Measurements from ENCODE around the gene SLC17A5. TPM values are rescaled to one million over a fixed set of nuclear protein-coding genes. Genes with fewer than 3 reads are reported as not detected.
"Not testable (repeated sequence)": the region's sequence is repeated elsewhere in the genome, so short reads cannot be mapped to it uniquely, and the experiment has no call there.

The SLC17A5 gene
- total RNA-seq, 2 donors from 2014 or later: 6.0 to 6.9 TPM

DNA sequence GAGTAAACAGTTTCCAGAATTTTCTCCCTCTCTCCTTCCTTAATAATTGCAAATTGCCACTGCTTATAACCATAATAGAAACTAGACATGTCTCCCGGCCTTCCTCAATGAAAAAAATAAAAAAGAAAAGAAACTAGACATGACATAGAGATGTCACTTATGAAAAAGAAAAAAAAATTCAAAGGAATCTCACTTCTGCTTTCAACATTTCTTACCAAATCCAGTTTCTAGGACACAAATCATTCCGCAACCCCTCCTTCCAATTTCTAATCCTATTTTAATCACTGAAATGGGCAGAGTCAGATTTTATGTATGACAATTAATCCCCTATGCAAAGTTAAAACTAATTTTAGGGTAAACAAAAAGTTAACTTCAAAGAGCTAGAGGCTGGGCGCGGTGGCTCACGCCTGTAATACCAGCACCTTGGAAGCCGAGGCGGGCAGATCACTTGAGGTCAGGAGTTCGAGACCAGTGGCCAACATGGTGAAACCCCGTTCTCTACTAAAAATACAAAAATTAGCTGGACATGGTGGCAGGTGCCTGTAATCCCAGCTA is 92.9 kb downstream of the SLC17A5 start:
- H3K27ac Mint-ChIP-seq: no peak overlapping the region
- H3K36me3 Mint-ChIP-seq: no peaks in the 10 kb centered on the region
- no peak overlapping the region for H3K4me3 Mint-ChIP-seq
- ATAC-seq (no peak), DNase-seq (ENCODE audit: low spot score) (no peak)
- H3K4me1 Mint-ChIP-seq (ENCODE audit: low read depth in 2 of 2): no peaks in the 10 kb centered on the region
- no peaks in the 10 kb centered on the region for H3K27me3 Mint-ChIP-seq
- no peaks in the 10 kb centered on the region for H3K9me3 Mint-ChIP-seq

DNA sequence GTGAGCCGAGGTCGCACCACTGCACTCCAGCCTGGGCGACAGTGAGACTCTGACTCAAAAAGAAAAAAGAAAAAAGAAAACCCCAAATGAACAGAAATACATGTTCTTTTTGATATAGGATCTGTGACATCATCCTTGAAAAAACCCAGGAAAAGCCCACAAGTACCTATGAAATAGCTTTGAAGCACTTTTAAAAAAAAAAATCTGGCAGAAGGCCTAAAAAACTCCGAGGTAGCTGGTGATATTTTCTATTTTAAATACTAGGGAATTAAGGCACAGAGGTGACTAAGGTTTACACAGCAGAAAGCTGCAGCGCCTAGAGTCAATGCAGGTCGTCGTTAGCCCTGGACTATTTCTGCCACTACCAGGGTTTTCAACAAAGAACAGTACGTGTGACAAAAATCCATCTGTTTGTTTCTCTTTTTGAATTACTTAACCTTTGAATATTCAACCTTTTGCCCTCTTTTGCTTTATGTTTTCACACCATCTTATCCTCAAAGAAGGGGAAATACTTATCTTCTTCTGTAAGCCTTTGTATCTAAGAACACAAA is 93.5 kb downstream of the SLC17A5 start:
- H3K27me3 Mint-ChIP-seq: no peaks in the 10 kb centered on the region
- ATAC-seq (no peak), DNase-seq (ENCODE audit: low spot score) (no peak)
- no peak overlapping the region for H3K4me3 Mint-ChIP-seq
- H3K36me3 Mint-ChIP-seq: no peaks in the 10 kb centered on the region
- H3K4me1 Mint-ChIP-seq (ENCODE audit: low read depth in 2 of 2): no peaks in the 10 kb centered on the region
- no peaks in the 10 kb centered on the region for H3K9me3 Mint-ChIP-seq
- H3K27ac Mint-ChIP-seq: no peak overlapping the region

DNA sequence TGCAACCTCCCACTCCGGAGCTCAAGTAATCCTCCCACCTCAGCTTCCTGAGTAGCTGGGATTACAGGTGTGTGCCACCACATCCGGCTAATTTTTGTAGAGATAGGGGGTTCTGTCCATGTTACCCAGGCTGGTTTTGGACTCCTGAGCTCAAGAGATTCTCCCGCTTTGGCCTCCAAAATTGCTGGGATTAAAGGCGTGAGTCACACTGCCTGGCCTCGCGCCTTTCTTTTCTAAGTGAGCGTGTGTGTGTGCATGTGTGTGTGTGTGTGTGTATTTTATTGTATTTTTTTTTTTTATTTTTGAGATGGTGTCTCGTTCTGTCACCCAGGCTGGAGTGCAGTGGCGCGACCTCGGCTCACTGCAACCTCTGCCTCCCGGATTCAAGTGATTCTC is 94.4 kb downstream of the SLC17A5 start:
- ATAC-seq; H3K27ac Mint-ChIP-seq; H3K4me3 Mint-ChIP-seq; H3K36me3 Mint-ChIP-seq; H3K27me3 Mint-ChIP-seq; H3K9me3 Mint-ChIP-seq; DNase-seq (ENCODE audit: low spot score); H3K4me1 Mint-ChIP-seq (ENCODE audit: low read depth in 2 of 2): not testable (repeated sequence)

DNA sequence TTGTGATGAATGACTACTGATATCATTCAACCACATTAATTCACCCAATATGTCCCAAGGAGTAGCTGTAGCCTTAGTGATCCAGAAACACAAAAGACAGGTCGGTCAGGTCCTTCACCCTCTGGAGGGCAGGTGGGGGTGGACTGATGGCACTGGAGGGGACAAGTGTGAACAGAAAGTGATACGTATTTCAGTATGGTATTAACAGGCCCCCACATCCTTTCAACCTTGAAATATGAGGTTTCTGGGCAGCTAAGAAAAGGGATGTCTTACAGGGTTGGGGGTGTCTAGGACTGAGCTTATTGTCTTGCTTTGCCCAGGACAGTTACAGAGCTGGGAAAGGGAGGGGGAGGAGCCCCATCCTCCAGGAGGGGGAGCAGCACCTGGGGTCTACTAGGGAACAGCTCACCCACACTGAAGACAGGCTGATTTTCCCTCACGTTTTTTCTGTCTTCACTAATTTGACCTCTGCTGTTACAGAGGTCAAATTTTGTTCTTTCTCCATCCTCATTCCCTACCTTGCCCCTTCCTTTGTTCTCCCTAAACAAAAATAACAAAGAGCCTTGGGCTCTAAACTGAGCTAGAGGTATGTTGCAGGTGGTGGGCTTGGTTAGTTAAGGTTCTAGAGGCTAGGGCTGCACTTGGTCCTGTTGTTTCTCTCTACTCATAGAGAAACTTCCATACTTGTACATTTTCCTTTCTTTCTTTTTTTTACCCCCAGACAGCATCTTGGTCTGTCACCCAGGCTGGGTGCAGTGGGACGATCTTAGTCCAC is 95.0 kb downstream of the SLC17A5 start:
- Mint-ChIP-seq H3K36me3 (no peaks in the 10 kb centered on the region), H3K27ac (peak overlapping the region in 1 of 2 donors; percentile 31)

DNA sequence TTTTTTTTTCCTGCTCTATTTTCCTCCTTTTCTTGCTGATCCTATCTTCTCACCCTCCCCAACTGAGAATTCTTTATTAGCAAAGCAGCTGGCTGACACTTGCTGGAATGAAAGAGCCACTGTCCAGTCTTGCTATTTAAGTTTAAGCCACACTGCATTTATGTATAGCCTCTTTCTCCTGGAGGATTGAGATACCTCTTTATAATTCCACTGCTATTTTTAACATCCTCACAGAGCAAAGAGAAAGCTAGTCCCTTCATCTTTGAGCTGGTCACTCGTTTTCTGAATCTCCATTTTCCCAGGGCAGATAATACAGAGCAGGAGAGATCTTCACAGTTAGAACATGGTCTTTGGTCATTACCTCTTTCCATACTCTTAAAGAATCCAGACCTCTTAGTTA is 97.0 kb downstream of the SLC17A5 start:
- no peaks in the 10 kb centered on the region for H3K36me3 Mint-ChIP-seq
- no peak for ATAC-seq

More for the DNA sequence above, 95.0 kb downstream of the SLC17A5 start:
- DNase-seq (ENCODE audit: low spot score) (no peak), ATAC-seq (no peak)
- no peak overlapping the region for H3K4me3 Mint-ChIP-seq
- no peaks in the 10 kb centered on the region for H3K9me3 Mint-ChIP-seq
- no peaks in the 10 kb centered on the region for H3K27me3 Mint-ChIP-seq
- no peaks in the 10 kb centered on the region for H3K4me1 Mint-ChIP-seq (ENCODE audit: low read depth in 2 of 2)

DNA sequence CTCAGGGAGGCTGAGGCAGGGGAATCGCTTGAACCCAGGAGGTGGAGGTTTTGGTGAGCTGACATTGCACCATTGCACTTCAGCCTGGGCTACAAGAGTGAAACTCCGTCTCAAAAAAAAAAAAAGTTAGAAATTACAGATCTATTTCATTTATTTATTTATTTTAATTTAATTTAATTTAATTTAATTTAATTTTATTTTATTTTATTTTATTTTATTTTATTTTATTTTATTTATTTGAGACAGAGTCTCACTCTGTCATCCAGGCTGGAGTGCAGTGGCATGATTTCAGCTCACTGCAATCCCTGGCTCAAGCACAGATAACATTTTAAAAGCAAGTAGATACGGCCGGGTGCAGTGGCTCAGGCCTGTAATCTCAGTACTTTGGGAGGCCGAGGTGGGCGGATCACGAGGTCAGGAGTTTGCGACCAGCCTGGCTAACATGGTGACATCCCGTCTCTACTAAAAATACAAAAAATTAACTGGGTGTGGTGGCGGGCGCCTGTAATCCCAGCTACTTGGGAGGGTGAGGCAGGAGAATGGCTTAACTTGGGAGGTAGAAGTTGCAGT is 98.3 kb downstream of the SLC17A5 start:
- not testable (repeated sequence) for H3K36me3 Mint-ChIP-seq; ATAC-seq; DNase-seq (ENCODE audit: low spot score); H3K27me3 Mint-ChIP-seq; H3K4me3 Mint-ChIP-seq; H3K4me1 Mint-ChIP-seq (ENCODE audit: low read depth in 2 of 2); H3K9me3 Mint-ChIP-seq; H3K27ac Mint-ChIP-seq

More for the DNA sequence above, 97.0 kb downstream of the SLC17A5 start:
- no peak for DNase-seq (ENCODE audit: low spot score)
- no peak overlapping the region for H3K27ac Mint-ChIP-seq
- no peaks in the 10 kb centered on the region for H3K27me3 Mint-ChIP-seq
- no peak overlapping the region for H3K4me3 Mint-ChIP-seq
- no peaks in the 10 kb centered on the region for H3K4me1 Mint-ChIP-seq (ENCODE audit: low read depth in 2 of 2)
- no peaks in the 10 kb centered on the region for H3K9me3 Mint-ChIP-seq

DNA sequence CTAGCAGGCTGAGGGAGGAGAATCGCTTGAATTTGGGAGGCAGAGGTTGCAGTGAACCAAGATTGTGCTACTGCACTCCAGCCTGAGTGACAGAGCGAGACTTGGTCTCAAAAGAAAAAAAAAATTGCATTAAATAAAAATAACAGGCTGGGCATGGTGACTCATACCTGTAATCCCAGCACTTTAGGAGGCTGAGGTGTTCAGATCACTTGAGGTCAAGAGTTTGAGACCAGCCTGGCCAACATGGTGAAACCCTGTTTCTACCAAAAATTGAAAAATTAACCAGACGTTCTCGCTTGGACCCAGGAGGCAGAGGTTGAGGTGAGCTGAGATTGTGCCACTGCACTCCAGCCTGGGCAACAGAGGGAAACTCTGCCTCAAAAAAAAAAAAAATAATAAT is 102.7 kb downstream of the SLC17A5 start:
- not testable (repeated sequence) for ATAC-seq; H3K4me3 Mint-ChIP-seq; H3K36me3 Mint-ChIP-seq; H3K27ac Mint-ChIP-seq; H3K27me3 Mint-ChIP-seq; H3K4me1 Mint-ChIP-seq (ENCODE audit: low read depth in 2 of 2); DNase-seq (ENCODE audit: low spot score); H3K9me3 Mint-ChIP-seq

DNA sequence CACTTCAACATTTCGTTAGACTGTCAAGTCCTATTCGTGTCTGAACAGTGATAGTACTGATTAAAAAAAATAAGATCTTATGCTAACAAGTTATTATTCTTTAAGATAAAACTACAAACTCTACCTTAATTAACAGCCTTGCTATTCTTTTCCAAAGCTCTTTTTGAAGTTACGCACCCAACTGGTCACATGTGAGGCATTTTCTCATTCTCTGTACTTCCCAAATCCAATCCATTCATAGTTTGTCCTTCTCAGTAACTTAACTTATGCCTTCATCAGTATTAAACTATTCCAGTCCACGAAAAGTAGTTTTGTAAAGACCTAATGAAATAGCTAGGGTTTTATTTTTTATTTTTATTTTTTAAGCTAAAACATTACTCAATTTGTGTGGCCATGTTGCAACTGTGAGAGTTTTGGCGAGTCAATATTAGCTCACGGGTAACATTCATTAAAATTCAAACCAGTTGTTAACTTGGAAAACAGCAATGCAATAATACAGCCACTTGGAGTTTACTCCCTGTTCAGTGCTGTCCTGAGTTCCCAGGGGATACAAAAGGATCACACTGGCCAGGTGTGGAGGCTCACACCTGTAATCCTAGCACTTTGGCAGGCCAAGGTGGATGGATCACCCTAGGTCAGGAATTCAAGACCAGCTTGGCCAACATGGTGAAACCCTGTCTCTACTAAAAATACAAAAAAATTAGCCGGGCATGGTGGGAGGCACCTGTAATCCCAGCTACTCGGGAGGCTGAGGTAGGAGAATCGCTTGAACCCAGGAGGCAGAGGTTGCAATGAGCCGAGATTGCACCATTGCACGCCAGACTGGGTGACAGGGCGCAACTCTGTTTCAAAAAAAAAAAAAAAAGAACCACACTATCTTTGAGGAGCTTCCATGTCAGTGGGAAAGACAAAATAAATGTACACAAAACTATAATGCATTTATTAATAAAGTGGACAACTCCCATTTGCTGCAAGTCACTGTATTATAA is 105.0 kb downstream of the SLC17A5 start:
- H3K36me3 Mint-ChIP-seq: no peaks in the 10 kb centered on the region
- no peaks in the 10 kb centered on the region for H3K4me1 Mint-ChIP-seq (ENCODE audit: low read depth in 2 of 2)
- H3K27me3 Mint-ChIP-seq: no peaks in the 10 kb centered on the region
- no peak overlapping the region for H3K27ac Mint-ChIP-seq
- no peak overlapping the region for H3K4me3 Mint-ChIP-seq
- no peaks in the 10 kb centered on the region for H3K9me3 Mint-ChIP-seq
- no peak for ATAC-seq
- no peak for DNase-seq (ENCODE audit: low spot score)

DNA sequence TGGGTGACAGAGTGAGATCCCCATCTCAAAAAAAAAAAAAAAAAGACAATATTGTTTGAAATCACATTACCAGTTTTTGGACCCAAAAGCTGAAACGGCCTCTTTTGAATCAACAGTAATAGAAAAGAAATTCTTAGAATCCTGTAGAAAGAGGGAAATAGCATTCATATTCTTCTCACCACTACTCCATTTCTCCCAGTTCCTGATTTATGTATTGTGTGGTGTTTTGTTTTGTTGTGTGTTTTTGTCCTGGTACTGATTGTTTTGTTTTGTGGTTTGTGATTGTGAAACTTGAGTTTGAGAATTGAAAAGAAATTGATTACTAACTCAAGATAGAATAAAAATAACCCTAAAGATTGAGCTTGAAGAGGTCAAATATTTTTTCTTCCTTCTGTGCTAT is 106.8 kb downstream of the SLC17A5 start:
- Mint-ChIP-seq H3K4me3 (no peak overlapping the region), H3K4me1 (ENCODE audit: low read depth in 2 of 2) (no peaks in the 10 kb centered on the region), H3K27ac (no peak overlapping the region), H3K36me3 (no peaks in the 10 kb centered on the region), H3K27me3 (no peaks in the 10 kb centered on the region), H3K9me3 (no peaks in the 10 kb centered on the region)
- ATAC-seq (no peak), DNase-seq (ENCODE audit: low spot score) (no peak)

Other genes starting within 250 kb of the SLC17A5 start
- gene CGAS, start 201.7 kb downstream of the SLC17A5 start, total RNA-seq: 10 to 100 TPM; 45.5 to 78.4 TPM
- 10 to 100 TPM; 42.9 to 76.0 TPM for gene MTO1, start 192.3 kb downstream of the SLC17A5 start, total RNA-seq
- gene EEF1A1, start 133.0 kb downstream of the SLC17A5 start, total RNA-seq: 1,000 to 10,000 TPM; 4,705 to 6,056 TPM
- 1 to 10 TPM in 1 of 2 donors, under 1 TPM in 1; 0.43 to 2.2 TPM for gene CD109, start 42.2 kb upstream of the SLC17A5 start, total RNA-seq